ENCODE results near the gene PRPS1L1.
A peak's percentile ranks its signal among the peaks of the same experiment; 100 is the strongest.

The PRPS1L1 gene

GRCh38 chr7:18016547-18017444 lies 10.8 kb downstream of the PRPS1L1 start:
- no peak for DNase-seq (ENCODE audit: extremely low read depth in 1 of 2, low read depth in 1 of 2)

GRCh38 chr7:18013936-18014335 lies 13.7 kb downstream of the PRPS1L1 start:
- DNase-seq (ENCODE audit: extremely low read depth in 1 of 2, low read depth in 1 of 2) = no peak

GRCh38 chr7:18004372-18004771 lies 23.3 kb downstream of the PRPS1L1 start:
- DNase-seq (ENCODE audit: extremely low read depth in 1 of 2, low read depth in 1 of 2) = no peak

- DNase-seq (ENCODE audit: extremely low read depth in 1 of 2, low read depth in 1 of 2) = no peak
Measured at GRCh38 chr7:18003286-18003994, 24.2 kb downstream of the PRPS1L1 start.

- no peak for DNase-seq (ENCODE audit: extremely low read depth in 1 of 2, low read depth in 1 of 2)
Measured at GRCh38 chr7:17998692-17999091, 29.0 kb downstream of the PRPS1L1 start.

- no peak for DNase-seq (ENCODE audit: extremely low read depth in 1 of 2, low read depth in 1 of 2)
Measured at GRCh38 chr7:17996442-17997223, 31.0 kb downstream of the PRPS1L1 start.

- no peak for DNase-seq (ENCODE audit: extremely low read depth in 1 of 2, low read depth in 1 of 2)
Measured at GRCh38 chr7:17996040-17996439, 31.6 kb downstream of the PRPS1L1 start.

- DNase-seq (ENCODE audit: extremely low read depth in 1 of 2, low read depth in 1 of 2) = no peak
Measured at GRCh38 chr7:17994079-17994850, 33.4 kb downstream of the PRPS1L1 start.

GRCh38 chr7:17991866-17992648 lies 35.6 kb downstream of the PRPS1L1 start:
- DNase-seq (ENCODE audit: extremely low read depth in 1 of 2, low read depth in 1 of 2) = peak in 1 of 2 donors; percentile 3

GRCh38 chr7:17990761-17991160 lies 36.9 kb downstream of the PRPS1L1 start:
- DNase-seq (ENCODE audit: extremely low read depth in 1 of 2, low read depth in 1 of 2) = no peak

GRCh38 chr7:17989546-17989945 lies 38.1 kb downstream of the PRPS1L1 start:
- DNase-seq (ENCODE audit: extremely low read depth in 1 of 2, low read depth in 1 of 2) = no peak

- DNase-seq (ENCODE audit: extremely low read depth in 1 of 2, low read depth in 1 of 2) = no peak
Measured at GRCh38 chr7:17988858-17989257, 38.8 kb downstream of the PRPS1L1 start.

- DNase-seq (ENCODE audit: extremely low read depth in 1 of 2, low read depth in 1 of 2) = no peak
Measured at GRCh38 chr7:17988141-17988540, 39.5 kb downstream of the PRPS1L1 start.

- DNase-seq (ENCODE audit: extremely low read depth in 1 of 2, low read depth in 1 of 2) = no peak
Measured at GRCh38 chr7:17986851-17987250, 40.8 kb downstream of the PRPS1L1 start.

GRCh38 chr7:17985473-17986239 lies 42.0 kb downstream of the PRPS1L1 start:
- no peak for DNase-seq (ENCODE audit: extremely low read depth in 1 of 2, low read depth in 1 of 2)

GRCh38 chr7:17984288-17984687 lies 43.4 kb downstream of the PRPS1L1 start:
- DNase-seq (ENCODE audit: extremely low read depth in 1 of 2, low read depth in 1 of 2) = no peak

GRCh38 chr7:17983221-17984062 lies 44.2 kb downstream of the PRPS1L1 start:
- no peak for DNase-seq (ENCODE audit: extremely low read depth in 1 of 2, low read depth in 1 of 2)

- DNase-seq (ENCODE audit: extremely low read depth in 1 of 2, low read depth in 1 of 2) = no peak
Measured at GRCh38 chr7:17976952-17977351, 50.7 kb downstream of the PRPS1L1 start.
